Astrocyte (in vitro differentiated cells and primary cell): ENCODE measurements around the gene GCG. TPM values are rescaled to one million over a fixed set of nuclear protein-coding genes. Genes with fewer than 3 reads are reported as not detected.

Experiments
- DNase-seq: peaks from one replicate; pipeline ENCODE4 v3.0.0-alpha.2; 2010; ENCODE audit warnings: low read depth
- FAIRE-seq: peaks from 2 replicates; lab custom pipeline; 2011; peaks lifted over from hg19 to GRCh38; lab: Jason Lieb, UNC
- H2AFZ ChIP-seq: 2 replicates; pipeline ENCODE4 v1.6.0; 2012; ENCODE audit warnings: low read depth, low read length, inconsistent platforms
- H3K27ac ChIP-seq: 2 replicates; pipeline ENCODE4 v1.5.1; 2011; ENCODE audit warnings: low read depth, low read length, inconsistent platforms
- H3K27me3 ChIP-seq: 2 replicates; pipeline ENCODE4 v1.6.0; 2011; ENCODE audit warnings: low read length, inconsistent platforms; ENCODE audit not compliant: insufficient read depth
- H3K36me3 ChIP-seq: 2 replicates; pipeline ENCODE4 v1.5.1; 2011; ENCODE audit warnings: low read length, inconsistent platforms; ENCODE audit not compliant: insufficient read depth
- H3K4me1 ChIP-seq: 2 replicates; pipeline ENCODE4 v1.5.1; 2011; ENCODE audit warnings: low read length, inconsistent platforms; ENCODE audit not compliant: insufficient read depth
- H3K4me2 ChIP-seq: 2 replicates; pipeline ENCODE4 v1.6.0; 2012; ENCODE audit warnings: low read length, inconsistent platforms
- H3K4me3 ChIP-seq: 2 replicates; pipeline ENCODE4 v1.5.1; 2011; ENCODE audit warnings: low read depth, mild to moderate bottlenecking, low read length, inconsistent platforms; ENCODE audit not compliant: insufficient read depth
- H3K79me2 ChIP-seq: 2 replicates; pipeline ENCODE4 v1.6.0; 2012; ENCODE audit warnings: mild to moderate bottlenecking, low read length, inconsistent platforms; ENCODE audit not compliant: insufficient read depth
- H3K9ac ChIP-seq: 2 replicates; pipeline ENCODE4 v1.6.0; 2012; ENCODE audit warnings: mild to moderate bottlenecking, low read length, inconsistent platforms
- H3K9me3 ChIP-seq: 2 replicates; pipeline ENCODE4 v1.5.1; 2012; ENCODE audit warnings: low read depth, mild to moderate bottlenecking, low read length, inconsistent platforms; ENCODE audit not compliant: insufficient read depth
- H4K20me1 ChIP-seq: 2 replicates; pipeline ENCODE4 v1.6.0; 2012; ENCODE audit warnings: low read length, inconsistent platforms; ENCODE audit not compliant: insufficient read depth
- H3K27ac Mint-ChIP-seq: one replicate; pipeline ENCODE4 v1.8.0; 2021; ENCODE audit warnings: mild to moderate bottlenecking, mixed read lengths; ENCODE audit not compliant: unreplicated experiment
- H3K27me3 Mint-ChIP-seq: one replicate; pipeline ENCODE4 v1.8.0; 2021; ENCODE audit warnings: low read depth, mixed read lengths; ENCODE audit not compliant: unreplicated experiment
- H3K36me3 Mint-ChIP-seq: one replicate; pipeline ENCODE4 v1.8.0; 2021; ENCODE audit warnings: low read depth, mixed read lengths; ENCODE audit not compliant: unreplicated experiment
- H3K4me1 Mint-ChIP-seq: one replicate; pipeline ENCODE4 v1.8.0; 2021; ENCODE audit warnings: low read depth, mixed read lengths; ENCODE audit not compliant: unreplicated experiment
- H3K4me3 Mint-ChIP-seq: one replicate; pipeline ENCODE4 v1.8.0; 2021; ENCODE audit warnings: mild to moderate bottlenecking, moderate library complexity, mixed read lengths; ENCODE audit not compliant: unreplicated experiment
- H3K9me3 Mint-ChIP-seq: one replicate; pipeline ENCODE4 v1.8.0; 2021; ENCODE audit warnings: mild to moderate bottlenecking, mixed read lengths; ENCODE audit not compliant: unreplicated experiment
- CTCF ChIP-seq: IDR thresholded peaks from 2 replicates; pipeline ENCODE4 v1.5.1; 2011; ENCODE audit warnings: low read depth, mild to moderate bottlenecking, inconsistent platforms, low read length, moderate library complexity; ENCODE audit not compliant: insufficient read depth
- EZH2 ChIP-seq: IDR thresholded peaks from 2 replicates; pipeline ENCODE4 v1.6.1; 2012; ENCODE audit warnings: mild to moderate bottlenecking, low read length, inconsistent platforms; ENCODE audit not compliant: insufficient read depth
- total RNA-seq: library from RNA; stranded (reverse); gene quantifications from 2 replicates; pipeline ENCODE4 v1.2.1, GENCODE V29; 2021

GCG gene
- total RNA-seq, 1 donor from 2014 or later, result not detected

GRCh38 chr2:162148956-162149355 lies 3.1 kb downstream of the GCG start:
- TF ChIP-seq EZH2 (no peak), CTCF (no peak)
- no peak overlapping the region for H3K4me3 Mint-ChIP-seq
- H2AFZ ChIP-seq, result no peak overlapping the region
- H3K27ac Mint-ChIP-seq, result no peak overlapping the region
- no peak overlapping the region for H3K4me3 ChIP-seq
- H3K79me2 ChIP-seq, result no peaks in the 10 kb centered on the region
- peaks cover 14% of the 10 kb centered on the region for H3K4me1 Mint-ChIP-seq
- no peak overlapping the region for H3K27ac ChIP-seq
- H3K27me3 Mint-ChIP-seq, result no peaks in the 10 kb centered on the region
- no peaks in the 10 kb centered on the region for H3K27me3 ChIP-seq
- DNase-seq (no peak), FAIRE-seq (no peak)
- no peak overlapping the region for H3K9ac ChIP-seq
- H3K36me3 ChIP-seq, result no peaks in the 10 kb centered on the region
- H4K20me1 ChIP-seq, result no peaks in the 10 kb centered on the region
- H3K9me3 Mint-ChIP-seq, result no peaks in the 10 kb centered on the region
- no peak overlapping the region for H3K4me2 ChIP-seq
- H3K4me1 ChIP-seq, result no peaks in the 10 kb centered on the region
- no peaks in the 10 kb centered on the region for H3K36me3 Mint-ChIP-seq
- H3K9me3 ChIP-seq, result no peaks in the 10 kb centered on the region

GRCh38 chr2:162143969-162144368 lies 8.1 kb downstream of the GCG start:
- Mint-ChIP-seq H3K27me3 (no peaks in the 10 kb centered on the region), H3K4me3 (no peak overlapping the region), H3K4me1 (peaks cover 13% of the 10 kb centered on the region), H3K27ac (no peak overlapping the region), H3K36me3 (no peaks in the 10 kb centered on the region), H3K9me3 (peaks cover 2% of the 10 kb centered on the region)
- H2AFZ ChIP-seq, result no peak overlapping the region
- no peak overlapping the region for H3K4me2 ChIP-seq
- H3K27ac ChIP-seq, result no peak overlapping the region
- no peaks in the 10 kb centered on the region for H4K20me1 ChIP-seq
- H3K9me3 ChIP-seq, result no peaks in the 10 kb centered on the region
- no peaks in the 10 kb centered on the region for H3K79me2 ChIP-seq
- DNase-seq (no peak), FAIRE-seq (no peak)
- no peaks in the 10 kb centered on the region for H3K4me1 ChIP-seq
- TF ChIP-seq EZH2 (no peak), CTCF (no peak)
- no peaks in the 10 kb centered on the region for H3K36me3 ChIP-seq
- H3K4me3 ChIP-seq, result no peak overlapping the region
- no peak overlapping the region for H3K9ac ChIP-seq
- H3K27me3 ChIP-seq, result no peaks in the 10 kb centered on the region

DNA sequence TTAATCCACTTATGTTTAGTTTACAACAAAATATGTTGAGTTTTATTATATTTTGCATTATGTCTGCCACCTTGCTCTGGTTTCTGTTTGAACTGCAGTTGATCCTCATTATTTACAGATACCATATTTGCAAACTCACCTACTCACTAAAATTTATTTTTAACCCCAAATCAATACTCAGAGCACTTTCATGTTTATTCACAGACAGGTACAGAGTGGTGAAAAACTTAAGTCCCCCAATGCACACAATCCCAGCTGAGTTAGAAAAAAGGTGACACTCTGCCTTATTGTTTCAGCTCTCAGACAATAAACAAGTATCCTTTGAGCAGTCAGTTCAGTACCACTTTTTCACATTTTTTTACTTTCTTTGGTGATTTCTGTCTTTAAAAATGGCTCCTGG lies 13.7 kb downstream of the GCG start:
- Histone ChIP-seq H3K27me3 (no peaks in the 10 kb centered on the region), H3K79me2 (no peaks in the 10 kb centered on the region), H3K9me3 (no peaks in the 10 kb centered on the region), H3K9ac (no peak overlapping the region), H3K4me3 (no peak overlapping the region), H3K4me1 (no peaks in the 10 kb centered on the region), H3K4me2 (no peak overlapping the region), H3K27ac (no peak overlapping the region), H3K36me3 (no peaks in the 10 kb centered on the region), H4K20me1 (no peaks in the 10 kb centered on the region), H2AFZ (no peak overlapping the region)
- Mint-ChIP-seq H3K9me3 (peaks cover 2% of the 10 kb centered on the region), H3K4me3 (no peak overlapping the region), H3K36me3 (no peaks in the 10 kb centered on the region), H3K4me1 (no peaks in the 10 kb centered on the region), H3K27ac (no peak overlapping the region), H3K27me3 (no peaks in the 10 kb centered on the region)
- FAIRE-seq (no peak), DNase-seq (no peak)
- TF ChIP-seq EZH2, result no peak
- no peak for TF ChIP-seq CTCF
